HG02588 (cell line): Measurements from ENCODE around the gene MROH2B.
"Not testable (repeated sequence)": the region's sequence is repeated elsewhere in the genome, so short reads cannot be mapped to it uniquely, and the experiment has no call there.

Experiments
- ATAC-seq: cut with Tn5 transposase; IDR thresholded peaks from one replicate; pipeline ENCODE4 v1.9.1; 2021; ENCODE audit warnings: mild to moderate bottlenecking, moderate library complexity; ENCODE audit not compliant: unreplicated experiment

MROH2B gene

GRCh38 chr5:41032973-41033372 lies 38.2 kb downstream of the MROH2B start:
- no peak for ATAC-seq

- ATAC-seq: not testable (repeated sequence)
Observed at GRCh38 chr5:41022600-41022999, 48.5 kb downstream of the MROH2B start.

GRCh38 chr5:41012318-41012717 lies 58.8 kb downstream of the MROH2B start:
- no peak for ATAC-seq

- ATAC-seq: no peak
Observed at GRCh38 chr5:41010572-41010971, 60.6 kb downstream of the MROH2B start.

GRCh38 chr5:41009232-41009631 lies 61.9 kb downstream of the MROH2B start:
- ATAC-seq: no peak

GRCh38 chr5:41004931-41005330 lies 66.2 kb downstream of the MROH2B start:
- ATAC-seq: no peak

- ATAC-seq: no peak
Observed at GRCh38 chr5:41003670-41004376, 67.3 kb downstream of the MROH2B start.

- no peak for ATAC-seq
Observed at GRCh38 chr5:40999966-41000365, 71.2 kb downstream of the MROH2B start.

GRCh38 chr5:40999142-40999541 lies 72.0 kb downstream of the MROH2B start:
- no peak for ATAC-seq

- ATAC-seq: no peak
Observed at GRCh38 chr5:40995801-40996586, 75.1 kb downstream of the MROH2B start.

GRCh38 chr5:40991981-40992559 lies 79.1 kb downstream of the MROH2B start:
- no peak for ATAC-seq

- no peak for ATAC-seq
Observed at GRCh38 chr5:40991168-40991980, 79.8 kb downstream of the MROH2B start.

- no peak for ATAC-seq
Observed at GRCh38 chr5:40988746-40989510, 82.2 kb downstream of the MROH2B start.

- no peak for ATAC-seq
Observed at GRCh38 chr5:40987349-40987748, 83.8 kb downstream of the MROH2B start.

GRCh38 chr5:40986666-40987065 lies 84.5 kb downstream of the MROH2B start:
- no peak for ATAC-seq

- ATAC-seq: no peak
Observed at GRCh38 chr5:40985501-40985900, 85.6 kb downstream of the MROH2B start.

- ATAC-seq: no peak
Observed at GRCh38 chr5:40984884-40985283, 86.3 kb downstream of the MROH2B start.

GRCh38 chr5:40983781-40984180 lies 87.4 kb downstream of the MROH2B start:
- ATAC-seq: no peak

- ATAC-seq: no peak
Observed at GRCh38 chr5:40981420-40981819, 89.7 kb downstream of the MROH2B start.

- no peak for ATAC-seq
Observed at GRCh38 chr5:40976836-40977235, 94.3 kb downstream of the MROH2B start.
